SHP77 treated with DMSO at 0.1 percent for 48 hours (cell line): ENCODE measurements around the gene COPZ2.
"Not testable (repeated sequence)": the region's sequence is repeated elsewhere in the genome, so short reads cannot be mapped to it uniquely, and the experiment has no call there.

ENCODE experiments used
- DNase-seq: peaks from one replicate; lab custom pipeline; 2025; lab: John Stamatoyannopoulos, UW

Gene COPZ2

GRCh38 chr17:48004983-48005382 lies 32.6 kb downstream of the COPZ2 start:
- DNase-seq = no peak

GRCh38 chr17:48003417-48004151 lies 34.0 kb downstream of the COPZ2 start:
- DNase-seq = no peak

GRCh38 chr17:48002916-48003416 lies 34.6 kb downstream of the COPZ2 start:
- DNase-seq = no peak

GRCh38 chr17:48002266-48002915 lies 35.2 kb downstream of the COPZ2 start:
- DNase-seq = no peak

- not testable (repeated sequence) for DNase-seq
These were observed 35.9 kb downstream of the COPZ2 start for GRCh38 chr17:48001657-48002056.

GRCh38 chr17:48001197-48001596 lies 36.4 kb downstream of the COPZ2 start:
- no peak for DNase-seq

- DNase-seq = no peak
These were observed 38.0 kb downstream of the COPZ2 start for GRCh38 chr17:47999582-47999981.

- DNase-seq = no peak
These were observed 39.6 kb downstream of the COPZ2 start for GRCh38 chr17:47998044-47998443.

- no peak for DNase-seq
These were observed 40.0 kb downstream of the COPZ2 start for GRCh38 chr17:47997586-47997985.

GRCh38 chr17:47996201-47996600 lies 41.4 kb downstream of the COPZ2 start:
- no peak for DNase-seq

- no peak for DNase-seq
These were observed 42.2 kb downstream of the COPZ2 start for GRCh38 chr17:47995241-47995935.

- DNase-seq = no peak
These were observed 42.9 kb downstream of the COPZ2 start for GRCh38 chr17:47994724-47995123.

- DNase-seq = no peak
These were observed 43.6 kb downstream of the COPZ2 start for GRCh38 chr17:47993964-47994363.

- DNase-seq = no peak
These were observed 44.5 kb downstream of the COPZ2 start for GRCh38 chr17:47993031-47993564.

GRCh38 chr17:47992216-47992615 lies 45.4 kb downstream of the COPZ2 start:
- DNase-seq = no peak

- DNase-seq = no peak
These were observed 46.5 kb downstream of the COPZ2 start for GRCh38 chr17:47990962-47991731.

- DNase-seq = no peak
These were observed 47.9 kb downstream of the COPZ2 start for GRCh38 chr17:47989700-47990099.

- no peak for DNase-seq
These were observed 48.4 kb downstream of the COPZ2 start for GRCh38 chr17:47989159-47989558.

GRCh38 chr17:47988445-47988844 lies 49.2 kb downstream of the COPZ2 start:
- DNase-seq = not testable (repeated sequence)

GRCh38 chr17:47987240-47987835 lies 50.3 kb downstream of the COPZ2 start:
- peak; percentile 31 for DNase-seq

GRCh38 chr17:47986520-47986919 lies 51.1 kb downstream of the COPZ2 start:
- DNase-seq = no peak
